Vagina (tissue), 2 donors: ENCODE data around the gene PLAGL1.

Experiments used
- POLR2A ChIP-seq, 2 donors: fragments of 450-650 bp; IDR thresholded peaks; one replicate each; pipeline ENCODE4 v1.6.1; 2017; ENCODE audit warnings: antibody characterized with exemption in 2 of 2, mild to moderate bottlenecking in 2 of 2, moderate library complexity in 2 of 2
- TF ChIP-seq, protein P1 (sequence below), 3 experiments: fragments of 450-650 bp in 2 of 3; fragments of 200-600 bp in 1 of 3; sonication (generic) in 1 of 3; IDR thresholded peaks; one replicate each; pipeline ENCODE4 v1.5.1; 2017 to 2019; ENCODE audit warnings: antibody characterized with exemption in 3 of 3, mild to moderate bottlenecking in 2 of 3, moderate library complexity in 2 of 3

DNA sequence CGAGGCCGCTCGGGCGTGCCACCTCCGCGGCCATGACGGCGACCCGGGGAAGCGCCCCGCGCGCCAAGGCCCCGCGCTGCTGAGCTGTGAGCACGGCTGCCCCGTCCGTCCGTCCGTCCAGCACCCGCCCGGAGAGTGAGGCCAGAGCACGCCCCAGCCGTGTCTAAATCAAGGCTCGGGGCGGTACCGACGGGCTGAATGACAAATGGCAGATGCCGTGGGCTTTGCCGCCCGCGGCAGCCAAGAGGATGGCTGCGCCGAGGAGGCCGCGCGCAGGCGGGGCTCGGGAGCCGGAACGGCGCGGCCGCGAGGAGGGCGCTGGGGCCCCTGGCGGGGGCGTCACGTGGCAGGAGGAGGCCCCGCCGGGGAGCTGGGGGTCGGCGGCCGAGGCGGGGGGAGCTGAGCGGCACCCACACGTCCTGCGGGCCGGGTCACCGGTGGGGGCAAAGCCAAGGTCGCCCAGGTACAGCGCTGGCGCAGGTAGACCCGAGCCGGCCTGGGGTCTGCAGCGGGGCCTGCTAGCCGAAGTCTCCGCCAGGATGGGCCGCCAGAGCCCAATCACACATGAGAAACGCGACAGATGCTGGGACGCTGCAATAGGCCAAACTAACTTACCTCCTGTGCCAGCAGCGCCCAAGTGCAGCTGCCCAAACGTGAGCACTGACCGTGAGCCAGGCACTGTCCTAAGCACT, at the start of gene PLAGL1:
- TF ChIP-seq, protein P1, sequence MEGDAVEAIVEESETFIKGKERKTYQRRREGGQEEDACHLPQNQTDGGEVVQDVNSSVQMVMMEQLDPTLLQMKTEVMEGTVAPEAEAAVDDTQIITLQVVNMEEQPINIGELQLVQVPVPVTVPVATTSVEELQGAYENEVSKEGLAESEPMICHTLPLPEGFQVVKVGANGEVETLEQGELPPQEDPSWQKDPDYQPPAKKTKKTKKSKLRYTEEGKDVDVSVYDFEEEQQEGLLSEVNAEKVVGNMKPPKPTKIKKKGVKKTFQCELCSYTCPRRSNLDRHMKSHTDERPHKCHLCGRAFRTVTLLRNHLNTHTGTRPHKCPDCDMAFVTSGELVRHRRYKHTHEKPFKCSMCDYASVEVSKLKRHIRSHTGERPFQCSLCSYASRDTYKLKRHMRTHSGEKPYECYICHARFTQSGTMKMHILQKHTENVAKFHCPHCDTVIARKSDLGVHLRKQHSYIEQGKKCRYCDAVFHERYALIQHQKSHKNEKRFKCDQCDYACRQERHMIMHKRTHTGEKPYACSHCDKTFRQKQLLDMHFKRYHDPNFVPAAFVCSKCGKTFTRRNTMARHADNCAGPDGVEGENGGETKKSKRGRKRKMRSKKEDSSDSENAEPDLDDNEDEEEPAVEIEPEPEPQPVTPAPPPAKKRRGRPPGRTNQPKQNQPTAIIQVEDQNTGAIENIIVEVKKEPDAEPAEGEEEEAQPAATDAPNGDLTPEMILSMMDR (IDR thresholded peaks at IDR 0.05) = no peak
- TF ChIP-seq POLR2A (IDR thresholded peaks at IDR 0.05) = peak in 1 of 2 donors; percentile 49
